ENCODE data around the gene DCAF11.

Gene DCAF11

DNA sequence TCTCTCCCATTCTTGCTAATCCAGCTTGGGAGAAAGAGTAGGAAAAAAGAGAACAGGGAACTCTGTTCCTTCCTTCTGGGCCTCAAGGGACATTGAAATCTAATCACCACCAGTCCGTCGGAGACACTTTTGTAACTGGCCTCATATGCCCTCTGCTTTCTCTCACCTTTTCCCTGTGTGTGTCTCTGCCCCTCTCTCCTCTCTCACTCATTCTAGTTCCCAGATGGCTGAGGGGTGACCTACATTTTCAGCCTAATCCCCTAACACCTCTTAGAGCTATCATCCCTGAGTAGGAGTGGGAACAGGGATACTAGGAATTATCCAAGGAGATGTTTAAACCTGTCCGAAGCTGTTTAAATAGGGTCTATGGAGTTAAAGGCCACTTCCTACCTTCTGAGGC lies 29.4 kb upstream of the DCAF11 start:
- H3K27ac ChIP-seq (ENCODE audit: poor library complexity, severe bottlenecking) = no peak overlapping the region
- DNase-seq (ENCODE audit: low spot score) = no peak

DNA sequence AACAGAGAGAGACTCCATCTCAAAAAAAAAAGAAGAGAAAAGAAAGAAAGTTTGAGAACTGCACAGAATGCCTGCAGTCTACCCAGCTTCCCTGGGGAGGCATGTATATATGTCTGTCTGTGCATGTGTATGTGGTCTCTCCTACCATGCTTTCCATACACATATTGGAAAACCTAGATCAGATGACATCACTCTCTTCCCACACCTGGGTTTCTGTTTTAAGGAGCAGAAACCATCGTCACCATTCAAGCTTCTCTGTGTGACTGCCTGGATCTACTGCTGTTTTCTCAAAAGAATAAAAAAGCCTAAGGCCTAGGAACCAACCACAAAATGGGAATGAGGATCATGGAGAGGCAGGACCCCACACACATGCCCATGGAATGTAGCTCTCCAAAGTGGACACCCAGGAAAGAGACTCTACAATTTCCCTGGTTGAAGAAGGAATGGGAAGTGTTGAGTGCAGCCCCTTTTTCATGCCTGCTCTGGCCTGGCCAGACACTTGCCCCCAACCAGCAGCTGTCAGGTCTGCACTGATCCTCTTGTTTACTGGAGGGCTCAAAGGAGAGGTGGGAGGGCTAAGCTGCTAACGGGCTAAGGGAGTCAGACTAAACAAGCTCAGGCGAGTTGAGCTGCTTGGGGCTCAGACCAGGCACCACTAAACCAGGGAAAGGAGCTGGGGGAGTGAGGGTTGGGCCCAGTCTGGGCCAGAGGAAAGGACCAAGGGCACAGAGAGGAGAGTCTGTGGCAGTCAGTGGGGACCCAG lies 28.2 kb upstream of the DCAF11 start:
- no peaks in the 10 kb centered on the region for H3K9me3 ChIP-seq (ENCODE audit: severe bottlenecking)
- no peaks in the 10 kb centered on the region for H3K27me3 ChIP-seq (ENCODE audit: insufficient read depth, poor library complexity, severe bottlenecking)
- DNase-seq (ENCODE audit: low spot score) (no peak), ATAC-seq (ENCODE audit: low read depth) (no peak)
- TF ChIP-seq CTCF (IDR thresholded peaks at IDR 0.05; ENCODE audit: poor library complexity, severe bottlenecking) = no peak
- no peak overlapping the region for H3K27ac ChIP-seq (ENCODE audit: poor library complexity, severe bottlenecking)
- no peaks in the 10 kb centered on the region for H3K36me3 ChIP-seq (ENCODE audit: low read depth)
- H3K4me3 ChIP-seq (ENCODE audit: severe bottlenecking) = no peak overlapping the region
- H3K4me1 ChIP-seq (ENCODE audit: insufficient read depth, poor library complexity, severe bottlenecking) = no peaks in the 10 kb centered on the region

More for the DNA sequence above, 29.4 kb upstream of the DCAF11 start:
- Histone ChIP-seq H3K9me3 (ENCODE audit: severe bottlenecking) (no peaks in the 10 kb centered on the region), H3K4me3 (ENCODE audit: severe bottlenecking) (no peak overlapping the region), H3K4me1 (ENCODE audit: insufficient read depth, poor library complexity, severe bottlenecking) (no peaks in the 10 kb centered on the region), H3K36me3 (ENCODE audit: low read depth) (no peaks in the 10 kb centered on the region), H3K27me3 (ENCODE audit: insufficient read depth, poor library complexity, severe bottlenecking) (no peaks in the 10 kb centered on the region)
- ATAC-seq (ENCODE audit: low read depth) = no peak
- no peak for TF ChIP-seq CTCF (IDR thresholded peaks at IDR 0.05; ENCODE audit: poor library complexity, severe bottlenecking)

DNA sequence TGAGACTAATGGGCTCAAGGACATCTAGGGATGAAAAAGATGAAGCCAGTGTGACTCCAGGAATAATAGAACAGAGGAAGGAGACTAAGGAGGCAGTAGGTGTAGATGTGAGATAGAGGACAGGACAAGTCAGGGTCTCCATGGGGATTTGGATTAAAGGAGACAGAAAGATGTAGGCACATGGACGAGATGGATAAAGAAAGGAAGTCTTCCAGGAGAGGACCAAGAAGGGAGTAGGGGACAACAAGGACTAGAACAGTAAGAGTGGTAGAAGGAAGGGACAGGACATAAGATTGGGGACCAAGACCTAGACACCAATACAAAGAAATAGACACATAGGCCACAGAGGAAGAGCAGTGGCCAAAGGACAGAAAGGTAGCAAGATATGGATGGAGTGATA lies 27.6 kb upstream of the DCAF11 start:
- DNase-seq (ENCODE audit: low spot score) (no peak), ATAC-seq (ENCODE audit: low read depth) (no peak)
- no peaks in the 10 kb centered on the region for H3K9me3 ChIP-seq (ENCODE audit: severe bottlenecking)
- H3K4me3 ChIP-seq (ENCODE audit: severe bottlenecking) = no peak overlapping the region
- TF ChIP-seq CTCF (IDR thresholded peaks at IDR 0.05; ENCODE audit: poor library complexity, severe bottlenecking) = no peak
- H3K36me3 ChIP-seq (ENCODE audit: low read depth) = no peaks in the 10 kb centered on the region
- H3K27ac ChIP-seq (ENCODE audit: poor library complexity, severe bottlenecking) = no peak overlapping the region
- H3K4me1 ChIP-seq (ENCODE audit: insufficient read depth, poor library complexity, severe bottlenecking) = no peaks in the 10 kb centered on the region
- H3K27me3 ChIP-seq (ENCODE audit: insufficient read depth, poor library complexity, severe bottlenecking) = no peaks in the 10 kb centered on the region

GRCh38 chr14:24088095-24088494 lies 26.5 kb upstream of the DCAF11 start:
- no peak overlapping the region for H3K27ac ChIP-seq (ENCODE audit: poor library complexity, severe bottlenecking)
- DNase-seq (ENCODE audit: low spot score) (no peak), ATAC-seq (ENCODE audit: low read depth) (no peak)
- no peaks in the 10 kb centered on the region for H3K36me3 ChIP-seq (ENCODE audit: low read depth)
- H3K9me3 ChIP-seq (ENCODE audit: severe bottlenecking) = no peaks in the 10 kb centered on the region
- H3K4me3 ChIP-seq (ENCODE audit: severe bottlenecking) = no peak overlapping the region
- no peaks in the 10 kb centered on the region for H3K27me3 ChIP-seq (ENCODE audit: insufficient read depth, poor library complexity, severe bottlenecking)
- TF ChIP-seq CTCF (IDR thresholded peaks at IDR 0.05; ENCODE audit: poor library complexity, severe bottlenecking) = no peak
- H3K4me1 ChIP-seq (ENCODE audit: insufficient read depth, poor library complexity, severe bottlenecking) = peaks cover 2% of the 10 kb centered on the region

DNA sequence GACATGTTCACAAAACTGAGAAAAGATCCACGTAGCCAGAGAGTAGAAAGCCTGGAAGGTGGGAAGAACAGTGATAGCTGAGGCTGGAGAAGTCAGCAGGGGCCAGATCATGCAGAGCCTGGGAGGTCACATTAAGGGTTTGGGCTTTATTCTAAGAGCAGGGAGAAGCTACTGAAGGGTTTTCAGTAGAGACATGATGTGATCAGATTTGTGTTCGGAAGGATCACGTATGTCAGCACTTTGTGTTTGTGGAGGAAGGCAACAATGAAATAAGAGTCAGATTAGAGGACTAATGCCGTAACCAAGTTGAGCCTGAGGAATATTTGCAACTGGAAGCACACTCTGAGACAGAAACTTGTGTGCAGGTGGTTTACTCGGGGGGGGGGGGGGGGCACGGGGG lies 24.7 kb upstream of the DCAF11 start:
- no peaks in the 10 kb centered on the region for H3K9me3 ChIP-seq (ENCODE audit: severe bottlenecking)
- H3K27ac ChIP-seq (ENCODE audit: poor library complexity, severe bottlenecking) = no peak overlapping the region
- no peak overlapping the region for H3K4me3 ChIP-seq (ENCODE audit: severe bottlenecking)
- peaks cover 9% of the 10 kb centered on the region for H3K4me1 ChIP-seq (ENCODE audit: insufficient read depth, poor library complexity, severe bottlenecking)
- ATAC-seq (ENCODE audit: low read depth) = no peak
- H3K36me3 ChIP-seq (ENCODE audit: low read depth) = peaks cover under 1% of the 10 kb centered on the region; the same call in 1 of the 2 replicates
- no peak for TF ChIP-seq CTCF (IDR thresholded peaks at IDR 0.05; ENCODE audit: poor library complexity, severe bottlenecking)
- no peak for DNase-seq (ENCODE audit: low spot score)
- H3K27me3 ChIP-seq (ENCODE audit: insufficient read depth, poor library complexity, severe bottlenecking) = no peaks in the 10 kb centered on the region
